Skin epidermis (tissue), 12 donors: ENCODE measurements around the gene SPINK1.
"Not testable (repeated sequence)": the region's sequence is repeated elsewhere in the genome, so short reads cannot be mapped to it uniquely, and the experiment has no call there.

Experiments
- H3K27ac ChIP-seq, 21 experiments: fragments of 200-600 bp; sonication (generic) in 11 of 21; one replicate each; pipeline ENCODE4 v1.5.0; 2020; ENCODE audit warnings: mild to moderate bottlenecking in 3 of 21, inconsistent platforms in 2 of 21, moderate library complexity in 2 of 21
- H3K4me3 ChIP-seq, 7 experiments: fragments of 200-600 bp; sonication (generic) in 2 of 7; one replicate each; pipeline ENCODE4 v1.5.0; 2020; ENCODE audit warnings: inconsistent platforms in 2 of 7, mild to moderate bottlenecking in 2 of 7, moderate library complexity in 1 of 7

SPINK1 gene

DNA sequence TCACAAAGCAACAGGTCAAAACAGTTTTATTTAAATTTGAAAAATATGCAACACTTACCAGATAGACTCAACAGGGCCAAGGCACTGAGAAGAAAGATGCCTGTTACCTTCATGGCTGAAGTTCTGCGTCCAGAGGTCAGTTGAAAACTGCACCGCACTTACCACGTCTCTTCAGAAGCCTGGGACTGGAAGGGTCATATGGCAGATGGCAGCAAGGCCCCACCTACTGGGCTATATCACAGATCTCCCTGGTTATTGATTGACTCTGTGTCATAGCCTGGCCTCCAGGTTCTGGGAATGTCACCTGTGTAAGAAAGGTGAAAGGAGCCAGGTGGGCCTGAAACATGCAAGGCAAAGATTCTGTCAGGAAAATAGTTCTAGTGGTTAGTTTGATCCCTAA, at the start of gene SPINK1:
Gene SPINK1 (minus strand): TSS at position 207 of the 400 bp plus-strand sequence. CDS start 94 bp downstream, at position 113.
- H3K27ac ChIP-seq: no peak within 1 kb of the TSS
- H3K4me3 ChIP-seq: no peak within 1 kb of the TSS

DNA sequence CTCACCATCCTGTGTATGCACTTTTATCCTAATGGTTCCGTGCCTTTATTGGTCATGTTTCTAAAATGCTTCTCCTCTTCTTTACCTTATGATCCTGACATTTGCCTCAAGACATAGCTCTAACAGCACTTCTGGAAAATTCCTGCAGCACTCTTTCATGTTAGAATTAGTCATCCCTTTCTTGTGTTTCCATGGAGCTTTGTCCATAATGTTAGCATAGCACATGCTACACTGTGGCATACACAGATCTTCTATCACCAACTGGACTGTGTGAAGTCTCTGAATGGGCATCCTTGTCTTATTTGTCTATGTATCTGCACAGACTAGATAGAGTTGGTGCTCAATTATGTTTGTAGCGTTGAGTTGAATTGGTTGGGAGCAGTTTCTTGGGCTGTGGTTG, 49.0 kb upstream of the SPINK1 start:
- Histone ChIP-seq H3K27ac (no peak overlapping the region), H3K4me3 (no peak overlapping the region)

- no peak overlapping the region for H3K4me3 ChIP-seq
- H3K27ac ChIP-seq: no peak overlapping the region
Measured at GRCh38 chr5:147879784-147880183, 48.3 kb upstream of the SPINK1 start.

DNA sequence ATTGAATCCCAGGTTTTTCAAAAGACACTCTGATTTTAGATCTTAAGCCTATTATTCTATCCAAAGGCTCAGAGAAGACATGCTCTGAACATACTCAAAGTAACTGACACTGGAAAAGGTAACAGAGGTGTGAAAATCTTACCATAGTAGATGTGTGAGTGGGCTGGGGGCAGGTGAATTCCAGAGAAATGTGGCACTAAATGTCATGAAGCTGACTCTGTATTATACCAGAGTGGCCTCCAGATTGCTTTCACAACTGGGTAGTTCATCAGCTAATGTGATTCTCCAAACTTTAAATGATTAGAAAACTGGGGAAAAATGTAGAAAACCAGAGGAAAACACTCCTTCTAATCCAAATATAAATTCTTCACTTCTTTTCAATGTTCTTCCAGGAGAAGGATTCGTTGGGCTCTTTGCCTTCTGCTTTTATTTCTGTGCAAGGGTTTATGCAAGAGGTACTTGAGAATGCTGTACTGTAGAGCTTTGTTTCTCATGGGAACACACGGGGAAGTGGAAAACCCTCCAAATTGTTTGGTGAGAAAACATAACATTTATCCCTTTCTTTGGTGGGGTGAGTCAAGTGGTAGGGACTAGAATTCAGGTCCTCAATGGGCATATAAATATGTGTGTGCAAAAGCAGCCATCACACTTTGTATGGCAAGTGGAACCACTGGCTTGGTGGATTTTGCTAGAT, 46.7 kb upstream of the SPINK1 start, which contains the start of gene SCGB3A2:
Gene SCGB3A2 (plus strand): TSS at position 646 of the 694 bp plus-strand sequence. CDS start 93 bp downstream, outside the sequence.
- H3K27ac ChIP-seq: no peak within 1 kb of the TSS
- H3K4me3 ChIP-seq: no peak within 1 kb of the TSS

- Histone ChIP-seq H3K4me3 (no peak overlapping the region), H3K27ac (no peak overlapping the region)
Measured at GRCh38 chr5:147876626-147877025, 45.2 kb upstream of the SPINK1 start.

- H3K27ac ChIP-seq: no peak overlapping the region
- no peak overlapping the region for H3K4me3 ChIP-seq
Measured at GRCh38 chr5:147876141-147876540, 44.7 kb upstream of the SPINK1 start.

GRCh38 chr5:147874910-147875367, 43.5 kb upstream of the SPINK1 start:
- no peak overlapping the region for H3K27ac ChIP-seq
- no peak overlapping the region for H3K4me3 ChIP-seq

- H3K4me3 ChIP-seq, H3K27ac ChIP-seq: not testable (repeated sequence)
Measured at GRCh38 chr5:147874118-147874875, 42.8 kb upstream of the SPINK1 start.

- not testable (repeated sequence) for H3K27ac ChIP-seq, H3K4me3 ChIP-seq
Measured at GRCh38 chr5:147872744-147873435, 41.4 kb upstream of the SPINK1 start.

GRCh38 chr5:147871980-147872549, 40.6 kb upstream of the SPINK1 start:
- H3K4me3 ChIP-seq, H3K27ac ChIP-seq: not testable (repeated sequence)

GRCh38 chr5:147869892-147870291, 38.4 kb upstream of the SPINK1 start:
- not testable (repeated sequence) for H3K4me3 ChIP-seq, H3K27ac ChIP-seq

- Histone ChIP-seq H3K27ac (no peak overlapping the region), H3K4me3 (no peak overlapping the region)
Measured at GRCh38 chr5:147869112-147869511, 37.6 kb upstream of the SPINK1 start.

GRCh38 chr5:147863454-147864158, 32.1 kb upstream of the SPINK1 start:
- Histone ChIP-seq H3K27ac (no peak overlapping the region), H3K4me3 (no peak overlapping the region)

DNA sequence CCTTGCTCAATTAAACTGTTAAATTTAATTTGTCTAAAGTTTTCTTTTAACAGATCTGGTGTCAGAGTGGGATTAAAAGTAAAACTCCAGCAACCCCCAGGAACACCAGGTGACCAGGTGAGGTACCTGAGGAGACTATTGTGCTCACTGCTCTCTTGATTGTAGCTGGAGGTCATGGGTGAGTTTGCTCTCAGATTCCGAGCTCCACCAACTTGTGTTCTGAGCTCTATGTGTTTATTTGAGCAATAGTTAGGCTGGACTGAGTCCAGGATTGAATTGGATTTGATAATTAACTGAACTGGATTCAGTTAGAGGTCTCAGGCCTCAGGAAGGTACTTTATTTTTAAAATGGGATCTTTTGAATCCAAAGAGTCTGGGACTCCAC, 29.2 kb upstream of the SPINK1 start:
- Histone ChIP-seq H3K4me3 (no peak overlapping the region), H3K27ac (no peak overlapping the region)

GRCh38 chr5:147859962-147860640, 28.6 kb upstream of the SPINK1 start:
- Histone ChIP-seq H3K4me3 (no peak overlapping the region), H3K27ac (no peak overlapping the region)

DNA sequence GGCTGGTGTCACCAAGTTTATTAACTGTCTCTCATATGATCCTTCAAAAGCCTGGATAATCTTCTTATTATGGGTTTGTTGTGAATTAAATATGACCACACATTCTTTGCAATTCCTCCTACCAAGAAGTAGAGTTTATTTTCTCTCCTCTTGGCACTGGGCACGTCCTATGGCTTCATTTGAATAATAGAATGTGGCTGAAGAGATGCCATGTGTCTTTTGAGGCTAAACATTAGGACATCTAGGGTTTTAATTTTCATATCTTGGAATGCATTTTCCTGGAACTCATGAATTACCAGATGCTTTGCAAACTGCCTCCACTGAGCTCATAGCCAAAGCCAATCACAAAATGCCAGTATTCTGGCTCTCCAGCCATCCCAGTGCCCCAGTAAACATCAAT, 27.1 kb upstream of the SPINK1 start:
- Histone ChIP-seq H3K27ac (no peak overlapping the region), H3K4me3 (no peak overlapping the region)

GRCh38 chr5:147857302-147858129, 26.0 kb upstream of the SPINK1 start:
- no peak overlapping the region for H3K4me3 ChIP-seq
- H3K27ac ChIP-seq: no peak overlapping the region

DNA sequence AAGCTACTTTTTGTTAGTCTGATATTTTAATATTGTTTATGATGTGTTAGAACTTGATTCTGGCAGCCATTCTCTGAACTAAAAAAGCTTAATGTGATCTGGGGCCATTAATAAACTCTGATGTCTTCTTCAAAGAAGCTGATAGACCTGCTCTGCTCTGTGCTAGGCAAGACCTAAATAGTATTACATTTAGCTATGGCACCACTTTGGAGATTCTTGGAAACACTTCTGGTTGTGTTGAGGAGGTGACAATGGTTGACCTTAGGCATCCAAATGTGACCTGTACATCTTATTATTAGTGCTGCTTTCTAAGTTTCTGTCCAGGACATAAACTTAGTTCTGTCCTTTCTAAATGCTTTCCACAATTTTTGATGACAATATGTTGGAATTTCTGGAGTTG, 25.3 kb upstream of the SPINK1 start:
- H3K27ac ChIP-seq: no peak overlapping the region
- H3K4me3 ChIP-seq: no peak overlapping the region
